ENCODE measurements around the gene C17orf67. TPM values are rescaled to one million over a fixed set of nuclear protein-coding genes. Genes with fewer than 3 reads are reported as not detected.

Gene C17orf67
- total and polyA plus RNA-seq, 2 experiments from 2014 or later: 1.2 to 1.3 TPM

DNA sequence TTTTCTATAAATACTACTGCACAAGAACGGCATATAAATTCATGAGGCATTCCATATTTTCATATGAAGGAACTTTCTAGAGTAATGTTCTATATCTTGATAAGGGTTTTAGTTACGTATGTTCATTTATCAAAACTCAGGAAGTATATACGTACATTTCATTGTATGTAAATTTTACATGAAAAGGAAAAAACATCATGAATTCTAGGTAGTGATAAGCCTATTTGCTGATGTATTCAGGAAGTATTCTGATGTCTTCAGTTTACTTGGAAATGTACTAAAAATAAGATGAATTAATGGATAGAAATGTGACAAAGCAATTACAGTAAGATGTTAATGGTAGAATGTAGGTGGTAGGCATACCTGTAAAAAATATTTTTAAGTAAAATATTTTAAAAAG, 5.0 kb upstream of the C17orf67 start:
- peaks cover 3% of the 10 kb centered on the region; the same call in 1 of the 2 replicates for H3F3A ChIP-seq (ENCODE audit: insufficient read depth)
- H3K9ac ChIP-seq: no peak overlapping the region
- no peaks in the 10 kb centered on the region for H3K9me3 ChIP-seq (ENCODE audit: low read depth)
- 0 out of 2 replicates have a peak, but pooled peaks cover 4% of the 10 kb centered on the region for H3K36me3 ChIP-seq (ENCODE audit: low read depth)
- H3K27ac ChIP-seq: no peak overlapping the region
- TF ChIP-seq EZH2phosphoT487 (IDR thresholded peaks at IDR 0.05; ENCODE audit: insufficient read depth, low read depth) (no peak), EZH2 (IDR thresholded peaks at IDR 0.05; ENCODE audit: insufficient read depth, poor library complexity, severe bottlenecking) (no peak)
- no peaks in the 10 kb centered on the region for H3K27me3 ChIP-seq (replicated peaks; ENCODE audit: insufficient read depth)
- 97% methylated on average over 3 of the region's 3 CpGs for WGBS, 2 experiments (ENCODE audit: low coverage in 1 of 2, low lambda C conversion rate in 2 of 2, missing lambda C conversion rate in 2 of 2)
- no peaks in the 10 kb centered on the region for H3K9me2 ChIP-seq (ENCODE audit: insufficient read depth)
- H3K4me2 ChIP-seq (ENCODE audit: unreplicated experiment): no peak overlapping the region
- H3K79me2 ChIP-seq (ENCODE audit: insufficient read depth): no peaks in the 10 kb centered on the region
- H2AFZ ChIP-seq: no peak overlapping the region
- H3K4me1 ChIP-seq (ENCODE audit: insufficient read depth): no peaks in the 10 kb centered on the region
- DNase-seq: no peak
- no peaks in the 10 kb centered on the region for H4K20me1 ChIP-seq (ENCODE audit: insufficient read depth)
- in situ Hi-C loops (cut with MboI): no loop called here
- no peak overlapping the region for H3K4me3 ChIP-seq

DNA sequence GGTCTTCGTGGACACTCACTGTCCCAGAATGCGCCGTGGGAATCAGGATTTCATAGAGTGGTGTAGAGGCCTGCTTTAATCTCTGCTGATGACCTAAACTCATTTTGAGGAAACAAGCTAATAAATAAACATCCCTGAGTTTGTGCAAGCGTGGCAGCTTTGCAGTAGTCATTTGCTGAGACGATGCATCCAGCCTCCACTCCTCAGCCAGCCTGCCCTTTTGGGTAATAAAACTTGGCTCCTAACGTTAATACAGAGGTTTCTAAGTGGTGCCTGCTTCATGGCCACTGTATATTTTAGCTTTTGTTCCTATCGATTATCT, 1.5 kb upstream of the C17orf67 start:
- Histone ChIP-seq H4K20me1 (ENCODE audit: insufficient read depth) (no peaks in the 10 kb centered on the region), H3K9me2 (ENCODE audit: insufficient read depth) (no peaks in the 10 kb centered on the region), H3K4me1 (ENCODE audit: insufficient read depth) (peaks cover 8% of the 10 kb centered on the region), H3K4me2 (ENCODE audit: unreplicated experiment) (peak overlapping the region; percentile 73), H3K27ac (no peak overlapping the region), H3K27me3 (replicated peaks; ENCODE audit: insufficient read depth) (no peaks in the 10 kb centered on the region), H3K9ac (no peak overlapping the region), H3K36me3 (ENCODE audit: low read depth) (0 out of 2 replicates have a peak, but pooled peaks cover 4% of the 10 kb centered on the region), H3K4me3 (peak overlapping the region; percentile 93; the same call in 1 of the 2 replicates), H3F3A (ENCODE audit: insufficient read depth) (peaks cover 3% of the 10 kb centered on the region; the same call in 1 of the 2 replicates), H3K9me3 (ENCODE audit: low read depth) (no peaks in the 10 kb centered on the region), H3K79me2 (ENCODE audit: insufficient read depth) (peaks cover 24% of the 10 kb centered on the region), H2AFZ (peak overlapping the region; percentile 97)
- WGBS, 2 experiments (ENCODE audit: low coverage in 1 of 2, low lambda C conversion rate in 2 of 2, missing lambda C conversion rate in 2 of 2): 79 to 81% methylated on average over 7 of the region's 7 CpGs
- TF ChIP-seq EZH2phosphoT487 (IDR thresholded peaks at IDR 0.05; ENCODE audit: insufficient read depth, low read depth) (no peak), EZH2 (IDR thresholded peaks at IDR 0.05; ENCODE audit: insufficient read depth, poor library complexity, severe bottlenecking) (no peak)
- in situ Hi-C loops (cut with MboI): no loop called here
- no peak for DNase-seq

DNA sequence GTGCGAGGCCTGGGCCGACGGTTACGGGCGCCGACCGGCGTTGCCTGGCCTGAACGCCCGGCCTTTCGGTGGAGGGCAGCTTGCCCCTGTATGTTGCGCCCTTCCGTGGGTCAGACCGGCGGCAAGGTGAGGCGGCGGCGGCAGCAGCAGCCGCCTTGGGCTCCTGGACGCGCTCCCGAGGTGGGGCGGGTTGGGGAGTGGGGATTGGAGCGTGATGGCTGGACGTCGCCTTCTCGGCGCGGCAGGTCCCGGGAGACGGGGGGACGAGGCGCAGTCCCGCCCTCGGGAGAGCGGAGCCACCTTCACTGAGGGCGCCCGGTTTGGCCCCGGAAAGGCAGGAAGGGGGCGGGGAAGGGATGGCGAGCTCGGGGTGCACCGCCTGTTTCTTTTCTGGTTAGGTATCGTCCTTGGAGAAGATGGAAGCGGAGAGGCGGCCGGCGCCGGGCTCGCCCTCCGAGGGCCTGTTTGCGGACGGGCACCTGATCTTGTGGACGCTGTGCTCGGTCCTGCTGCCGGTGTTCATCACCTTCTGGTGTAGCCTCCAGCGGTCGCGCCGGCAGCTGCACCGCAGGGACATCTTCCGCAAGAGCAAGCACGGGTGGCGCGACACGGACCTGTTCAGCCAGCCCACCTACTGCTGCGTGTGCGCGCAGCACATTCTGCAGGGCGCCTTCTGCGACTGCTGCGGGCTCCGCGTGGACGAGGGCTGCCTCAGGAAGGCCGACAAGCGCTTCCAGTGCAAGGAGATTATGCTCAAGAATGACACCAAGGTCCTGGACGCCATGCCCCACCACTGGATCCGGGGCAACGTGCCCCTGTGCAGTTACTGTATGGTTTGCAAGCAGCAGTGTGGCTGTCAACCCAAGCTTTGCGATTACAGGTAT, 902 bp upstream of the C17orf67 start:
- 23 to 31% methylated on average over 45 to 65 of the region's 81 CpGs for WGBS, 2 experiments (ENCODE audit: low coverage in 1 of 2, low lambda C conversion rate in 2 of 2, missing lambda C conversion rate in 2 of 2)
- peak; percentile 45 for DNase-seq
- H3K79me2 ChIP-seq (ENCODE audit: insufficient read depth): peaks cover 24% of the 10 kb centered on the region
- H3K4me3 ChIP-seq: peak overlapping the region; percentile 93
- H3K9me2 ChIP-seq (ENCODE audit: insufficient read depth): no peaks in the 10 kb centered on the region
- peak overlapping the region; percentile 73 for H3K4me2 ChIP-seq (ENCODE audit: unreplicated experiment)
- peak overlapping the region; percentile 70 for H3K9ac ChIP-seq
- H2AFZ ChIP-seq: peak overlapping the region; percentile 97
- in situ Hi-C loops (cut with MboI): no loop called here
- H3F3A ChIP-seq (ENCODE audit: insufficient read depth): peaks cover 3% of the 10 kb centered on the region; the same call in 1 of the 2 replicates
- H3K36me3 ChIP-seq (ENCODE audit: low read depth): 0 out of 2 replicates have a peak, but pooled peaks cover 4% of the 10 kb centered on the region
- H3K4me1 ChIP-seq (ENCODE audit: insufficient read depth): peaks cover 8% of the 10 kb centered on the region
- no peaks in the 10 kb centered on the region for H4K20me1 ChIP-seq (ENCODE audit: insufficient read depth)
- H3K27me3 ChIP-seq (replicated peaks; ENCODE audit: insufficient read depth): no peaks in the 10 kb centered on the region
- H3K9me3 ChIP-seq (ENCODE audit: low read depth): no peaks in the 10 kb centered on the region
- H3K27ac ChIP-seq: peak overlapping the region; percentile 16
- TF ChIP-seq EZH2 (IDR thresholded peaks at IDR 0.05; ENCODE audit: insufficient read depth, poor library complexity, severe bottlenecking) (no peak), EZH2phosphoT487 (IDR thresholded peaks at IDR 0.05; ENCODE audit: insufficient read depth, low read depth) (no peak)

DNA sequence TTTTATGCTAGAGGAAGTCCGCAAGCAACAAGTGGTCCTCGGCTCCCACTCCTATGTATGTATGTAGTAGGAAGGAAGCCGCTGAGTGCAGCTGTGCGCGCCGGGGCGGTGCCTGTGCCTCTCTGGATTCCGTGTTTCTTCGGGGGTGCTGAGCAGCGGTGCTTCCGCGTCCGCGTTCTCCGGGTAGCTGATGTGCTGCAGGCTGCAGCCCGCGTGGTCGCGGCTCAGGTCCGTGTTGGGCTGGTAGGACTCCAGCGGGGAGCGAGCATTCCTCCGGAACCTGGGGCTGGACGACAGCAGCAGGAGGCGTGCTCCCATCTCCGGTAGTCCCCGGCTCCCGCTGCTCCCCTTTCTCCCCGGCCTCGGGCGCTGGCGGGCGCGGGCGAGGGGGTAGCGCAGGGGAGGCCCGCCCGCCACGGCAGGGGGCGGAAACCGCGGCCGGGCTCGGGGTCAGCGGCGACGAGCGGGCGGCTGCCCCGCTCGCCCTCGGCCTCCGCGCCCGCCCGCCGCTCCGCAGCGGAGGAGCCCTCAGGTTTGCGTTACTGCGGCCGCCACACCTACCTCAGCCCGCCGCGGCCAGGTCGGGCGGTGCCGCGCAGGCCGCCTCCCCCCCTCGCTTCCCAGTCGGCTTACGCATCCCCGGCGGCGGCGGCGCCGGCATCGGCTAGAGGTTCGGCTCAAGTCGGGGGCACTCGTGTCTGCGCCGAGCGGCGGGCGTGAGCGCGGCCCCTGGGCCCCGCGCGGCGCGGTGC, 487 bp downstream of the C17orf67 start:
- no peaks in the 10 kb centered on the region for H3F3A ChIP-seq (ENCODE audit: insufficient read depth)
- DNase-seq: peak; percentile 79
- peak overlapping the region; percentile 97 for H2AFZ ChIP-seq
- peaks cover 8% of the 10 kb centered on the region for H3K4me1 ChIP-seq (ENCODE audit: insufficient read depth)
- H3K9me2 ChIP-seq (ENCODE audit: insufficient read depth): no peaks in the 10 kb centered on the region
- H3K9ac ChIP-seq: peak overlapping the region; percentile 81
- H4K20me1 ChIP-seq (ENCODE audit: insufficient read depth): no peaks in the 10 kb centered on the region
- in situ Hi-C loops (cut with MboI): no loop called here
- H3K4me3 ChIP-seq: peak overlapping the region; percentile 93
- TF ChIP-seq EZH2 (IDR thresholded peaks at IDR 0.05; ENCODE audit: insufficient read depth, poor library complexity, severe bottlenecking) (no peak), EZH2phosphoT487 (IDR thresholded peaks at IDR 0.05; ENCODE audit: insufficient read depth, low read depth) (no peak)
- H3K27me3 ChIP-seq (replicated peaks; ENCODE audit: insufficient read depth): no peaks in the 10 kb centered on the region
- H3K9me3 ChIP-seq (ENCODE audit: low read depth): no peaks in the 10 kb centered on the region
- peak overlapping the region; percentile 86 for H3K4me2 ChIP-seq (ENCODE audit: unreplicated experiment)
- 1 to 2% methylated on average over 58 to 85 of the region's 95 CpGs for WGBS, 2 experiments (ENCODE audit: low coverage in 1 of 2, low lambda C conversion rate in 2 of 2, missing lambda C conversion rate in 2 of 2)
- H3K27ac ChIP-seq: peak overlapping the region; percentile 55
- no peaks in the 10 kb centered on the region for H3K36me3 ChIP-seq (ENCODE audit: low read depth)
- peaks cover 24% of the 10 kb centered on the region for H3K79me2 ChIP-seq (ENCODE audit: insufficient read depth)
